ENCODE measurements around the gene CTDSPL. TPM values are rescaled to one million over a fixed set of nuclear protein-coding genes. Genes with fewer than 3 reads are reported as not detected.

The CTDSPL gene
- polyA plus RNA-seq, 1 of the 3 experiments (the other 2 are of a cell fraction) = 22.1 TPM

- Histone ChIP-seq H3K9ac (no peak overlapping the region), H3F3A (replicated peaks; ENCODE audit: insufficient read depth) (no peaks in the 10 kb centered on the region), H4K20me1 (ENCODE audit: insufficient read depth) (peaks cover 5% of the 10 kb centered on the region; the same call in 1 of the 2 replicates), H3K36me3 (replicated peaks in 1 of 2; ENCODE audit: control insufficient read depth in 1 of 2, insufficient read depth in 2 of 2, low read length in 1 of 2) (peaks cover 6 to 9% of the 10 kb centered on the region in 2 experiments), H3K27ac (ENCODE audit: low read depth in 2 of 2, low read length in 1 of 2) (no peak overlapping the region; a peak in 2 of 4 replicates), H3K9me3 (no peaks in the 10 kb centered on the region), H3K9me2 (no peaks in the 10 kb centered on the region), H3K4me3 (ENCODE audit: low read depth in 2 of 2, low read length in 1 of 2) (no peak overlapping the region), H2AFZ (ENCODE audit: low read depth) (no peak overlapping the region), H3K4me2 (no peak overlapping the region), H3K27me3 (ENCODE audit: insufficient read depth) (no peaks in the 10 kb centered on the region), H3K4me1 (ENCODE audit: control insufficient read depth in 1 of 2, insufficient read depth in 2 of 2, low read depth in 1 of 2, low read length in 1 of 2) (peaks cover 15 to 51% of the 10 kb centered on the region in 2 experiments; a peak in 3 of 4 replicates), H3K79me2 (ENCODE audit: insufficient read depth) (peaks cover 38% of the 10 kb centered on the region)
- 90% methylated on average over 1 of the region's 1 CpG for WGBS (ENCODE audit: low lambda C conversion rate)
- DNase-seq = no peak
- TF ChIP-seq TEAD4 (IDR thresholded peaks at IDR 0.05; ENCODE audit: borderline replicate concordance, insufficient read depth) (no peak), FOXJ3 (CRISPR knock-in tag; IDR thresholded peaks at IDR 0.05) (no peak), NFIC (IDR thresholded peaks at IDR 0.05; ENCODE audit: borderline replicate concordance) (no peak), GABPA (IDR thresholded peaks at IDR 0.05; ENCODE audit: low read depth) (no peak), RAD21 (IDR thresholded peaks at IDR 0.05; ENCODE audit: low read length) (no peak), FOSL2 (IDR thresholded peaks at IDR 0.05; ENCODE audit: borderline replicate concordance, low read depth) (no peak), RXRA (IDR thresholded peaks at IDR 0.05; ENCODE audit: borderline replicate concordance, low read depth) (no peak), ELF1 (IDR thresholded peaks at IDR 0.05) (no peak)
- TF ChIP-seq, protein P1, sequence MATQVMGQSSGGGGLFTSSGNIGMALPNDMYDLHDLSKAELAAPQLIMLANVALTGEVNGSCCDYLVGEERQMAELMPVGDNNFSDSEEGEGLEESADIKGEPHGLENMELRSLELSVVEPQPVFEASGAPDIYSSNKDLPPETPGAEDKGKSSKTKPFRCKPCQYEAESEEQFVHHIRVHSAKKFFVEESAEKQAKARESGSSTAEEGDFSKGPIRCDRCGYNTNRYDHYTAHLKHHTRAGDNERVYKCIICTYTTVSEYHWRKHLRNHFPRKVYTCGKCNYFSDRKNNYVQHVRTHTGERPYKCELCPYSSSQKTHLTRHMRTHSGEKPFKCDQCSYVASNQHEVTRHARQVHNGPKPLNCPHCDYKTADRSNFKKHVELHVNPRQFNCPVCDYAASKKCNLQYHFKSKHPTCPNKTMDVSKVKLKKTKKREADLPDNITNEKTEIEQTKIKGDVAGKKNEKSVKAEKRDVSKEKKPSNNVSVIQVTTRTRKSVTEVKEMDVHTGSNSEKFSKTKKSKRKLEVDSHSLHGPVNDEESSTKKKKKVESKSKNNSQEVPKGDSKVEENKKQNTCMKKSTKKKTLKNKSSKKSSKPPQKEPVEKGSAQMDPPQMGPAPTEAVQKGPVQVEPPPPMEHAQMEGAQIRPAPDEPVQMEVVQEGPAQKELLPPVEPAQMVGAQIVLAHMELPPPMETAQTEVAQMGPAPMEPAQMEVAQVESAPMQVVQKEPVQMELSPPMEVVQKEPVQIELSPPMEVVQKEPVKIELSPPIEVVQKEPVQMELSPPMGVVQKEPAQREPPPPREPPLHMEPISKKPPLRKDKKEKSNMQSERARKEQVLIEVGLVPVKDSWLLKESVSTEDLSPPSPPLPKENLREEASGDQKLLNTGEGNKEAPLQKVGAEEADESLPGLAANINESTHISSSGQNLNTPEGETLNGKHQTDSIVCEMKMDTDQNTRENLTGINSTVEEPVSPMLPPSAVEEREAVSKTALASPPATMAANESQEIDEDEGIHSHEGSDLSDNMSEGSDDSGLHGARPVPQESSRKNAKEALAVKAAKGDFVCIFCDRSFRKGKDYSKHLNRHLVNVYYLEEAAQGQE (IDR thresholded peaks at IDR 0.05; ENCODE audit: low read depth, low read length) = no peak
- TF ChIP-seq, protein P2, sequence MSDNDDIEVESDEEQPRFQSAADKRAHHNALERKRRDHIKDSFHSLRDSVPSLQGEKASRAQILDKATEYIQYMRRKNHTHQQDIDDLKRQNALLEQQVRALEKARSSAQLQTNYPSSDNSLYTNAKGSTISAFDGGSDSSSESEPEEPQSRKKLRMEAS (IDR thresholded peaks at IDR 0.05; ENCODE audit: low read depth) = no peak
- ChIA-PET POLR2A (no interaction called here), CTCF (interaction anchor here (0.9 to 1.4 kb wide), 5 partner anchors 12 to 64 kb away, joined by 3 to 5 read pairs (median 4); no protein-coding TSS in a partner anchor)
Measured at GRCh38 chr3:37918627-37919026, 56.9 kb downstream of the CTDSPL start.

GRCh38 chr3:37920156-37920699 lies 58.5 kb downstream of the CTDSPL start:
- Histone ChIP-seq H3K9me2 (no peaks in the 10 kb centered on the region), H3K4me3 (ENCODE audit: low read depth in 2 of 2, low read length in 1 of 2) (no peak overlapping the region), H3K9ac (no peak overlapping the region), H3K27me3 (ENCODE audit: insufficient read depth) (no peaks in the 10 kb centered on the region), H3K36me3 (replicated peaks in 1 of 2; ENCODE audit: control insufficient read depth in 1 of 2, insufficient read depth in 2 of 2, low read length in 1 of 2) (peaks cover 2% of the 10 kb centered on the region in 2 experiments), H3K27ac (ENCODE audit: low read depth in 2 of 2, low read length in 1 of 2) (peak overlapping the region in 1 of 2 experiments; percentile 94; a peak in 2 of 4 replicates), H3K79me2 (ENCODE audit: insufficient read depth) (peaks cover 29% of the 10 kb centered on the region), H3K4me2 (no peak overlapping the region), H3K9me3 (no peaks in the 10 kb centered on the region), H2AFZ (ENCODE audit: low read depth) (no peak overlapping the region), H4K20me1 (ENCODE audit: insufficient read depth) (peaks cover 5% of the 10 kb centered on the region; the same call in 1 of the 2 replicates), H3F3A (replicated peaks; ENCODE audit: insufficient read depth) (no peaks in the 10 kb centered on the region), H3K4me1 (ENCODE audit: control insufficient read depth in 1 of 2, insufficient read depth in 2 of 2, low read depth in 1 of 2, low read length in 1 of 2) (peaks cover 27 to 58% of the 10 kb centered on the region in 2 experiments)
- peak; percentile 64 for TF ChIP-seq RCOR1 (IDR thresholded peaks at IDR 0.05; ENCODE audit: low read length)
- no peak for TF ChIP-seq SMC3 (IDR thresholded peaks at IDR 0.05; ENCODE audit: low read depth, low read length)
- no peak for TF ChIP-seq FOXM1 (IDR thresholded peaks at IDR 0.05; ENCODE audit: low read depth)
- TF ChIP-seq SIN3A (IDR thresholded peaks at IDR 0.05; ENCODE audit: borderline replicate concordance, low read depth, low read length) = no peak
- no peak for TF ChIP-seq IRF3 (IDR thresholded peaks at IDR 0.05; ENCODE audit: low read depth, low read length)
- TF ChIP-seq EZH2phosphoT487 (IDR thresholded peaks at IDR 0.05; ENCODE audit: borderline replicate concordance, low read depth) = no peak
- TF ChIP-seq RXRA (IDR thresholded peaks at IDR 0.05; ENCODE audit: borderline replicate concordance, low read depth) = no peak
- peak; percentile 34 for TF ChIP-seq CHD2 (IDR thresholded peaks at IDR 0.05; ENCODE audit: low read length, partially characterized antibody)
- TF ChIP-seq EP300 (IDR thresholded peaks at IDR 0.05; ENCODE audit: borderline replicate concordance in 1 of 2, low read depth in 1 of 2, low read length in 1 of 2) = peak in 1 of 2 experiments; percentile 43; a peak in 1 of 4 replicates
- TF ChIP-seq, protein P3, sequence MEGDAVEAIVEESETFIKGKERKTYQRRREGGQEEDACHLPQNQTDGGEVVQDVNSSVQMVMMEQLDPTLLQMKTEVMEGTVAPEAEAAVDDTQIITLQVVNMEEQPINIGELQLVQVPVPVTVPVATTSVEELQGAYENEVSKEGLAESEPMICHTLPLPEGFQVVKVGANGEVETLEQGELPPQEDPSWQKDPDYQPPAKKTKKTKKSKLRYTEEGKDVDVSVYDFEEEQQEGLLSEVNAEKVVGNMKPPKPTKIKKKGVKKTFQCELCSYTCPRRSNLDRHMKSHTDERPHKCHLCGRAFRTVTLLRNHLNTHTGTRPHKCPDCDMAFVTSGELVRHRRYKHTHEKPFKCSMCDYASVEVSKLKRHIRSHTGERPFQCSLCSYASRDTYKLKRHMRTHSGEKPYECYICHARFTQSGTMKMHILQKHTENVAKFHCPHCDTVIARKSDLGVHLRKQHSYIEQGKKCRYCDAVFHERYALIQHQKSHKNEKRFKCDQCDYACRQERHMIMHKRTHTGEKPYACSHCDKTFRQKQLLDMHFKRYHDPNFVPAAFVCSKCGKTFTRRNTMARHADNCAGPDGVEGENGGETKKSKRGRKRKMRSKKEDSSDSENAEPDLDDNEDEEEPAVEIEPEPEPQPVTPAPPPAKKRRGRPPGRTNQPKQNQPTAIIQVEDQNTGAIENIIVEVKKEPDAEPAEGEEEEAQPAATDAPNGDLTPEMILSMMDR (IDR thresholded peaks at IDR 0.05) = no peak
- ChIA-PET CTCF (interaction anchor here (1.1 to 1.4 kb wide), 3 partner anchors 9 to 81 kb away, joined by 3 to 5 read pairs (median 5); no protein-coding TSS in a partner anchor), POLR2A (interaction anchor here (0.8 kb wide), 1 partner anchor 16 kb away, joined by 4 read pairs; no protein-coding TSS in a partner anchor)
- peak; percentile 48 for DNase-seq
- WGBS (ENCODE audit: low lambda C conversion rate) = 77% methylated on average over 3 of the region's 4 CpGs

All from SK-N-SH (cell line).